Cardiac muscle cell (in vitro differentiated cells and primary cell): ENCODE results near the gene PCSK2. TPM values are rescaled to one million over a fixed set of nuclear protein-coding genes. Genes with fewer than 3 reads are reported as not detected.
A peak's percentile ranks its signal among the peaks of the same experiment; 100 is the strongest.

Source experiments
- DNase-seq, 2 donors: peaks; one replicate each; pipeline versions ENCODE4 v3.0.0 to v3.0.0-alpha.2; 2010 to 2017; ENCODE audit warnings: low read depth in 1 of 2, low spot score in 1 of 2
- H3K27ac ChIP-seq: fragments of 200-600 bp; sonication (generic); 2 replicates; pipeline ENCODE4 v1.5.1; 2016
- H3K27me3 ChIP-seq: fragments of 200-600 bp; sonication (generic); 2 replicates; pipeline ENCODE4 v1.6.0; 2016; ENCODE audit warnings: control low read depth
- H3K36me3 ChIP-seq: fragments of 200-600 bp; sonication (generic); 2 replicates; pipeline ENCODE4 v1.5.1; 2016; ENCODE audit warnings: control low read depth
- H3K4me1 ChIP-seq: fragments of 200-600 bp; sonication (generic); 2 replicates; pipeline ENCODE4 v1.8.1; 2017; ENCODE audit warnings: low read depth, mild to moderate bottlenecking, mixed run types
- H3K4me3 ChIP-seq: fragments of 200-600 bp; sonication (generic); 2 replicates; pipeline ENCODE4 v1.5.1; 2016; ENCODE audit warnings: mild to moderate bottlenecking
- H3K9me3 ChIP-seq: fragments of 200-600 bp; sonication (generic); 2 replicates; pipeline ENCODE4 v1.5.1; 2017; ENCODE audit warnings: low read depth, mild to moderate bottlenecking, control low read depth
- polyA plus RNA-seq: library from polyadenylated mRNA; unstranded; fragments of >200 nt; fragmentation: Nextera tagmentation; extraction: Ambion mirVana; gene quantifications from 2 replicates; pipeline ENCODE4 v1.2.1, GENCODE V29; 2016
- total RNA-seq: library from RNA; depleted of rRNA; stranded (reverse); fragments of >200 nt; gene quantifications from 2 replicates; pipeline ENCODE4 v1.2.3, GENCODE V29; 2016
- TF ChIP-seq, protein P1 (sequence below): IDR thresholded peaks from 2 replicates; pipeline ENCODE4 v1.5.1; 2012; ENCODE audit warnings: low read depth, mild to moderate bottlenecking, low read length

The PCSK2 gene
- total and polyA plus RNA-seq, 2 experiments from 2014 or later = 0.12 to 0.66 TPM

DNA sequence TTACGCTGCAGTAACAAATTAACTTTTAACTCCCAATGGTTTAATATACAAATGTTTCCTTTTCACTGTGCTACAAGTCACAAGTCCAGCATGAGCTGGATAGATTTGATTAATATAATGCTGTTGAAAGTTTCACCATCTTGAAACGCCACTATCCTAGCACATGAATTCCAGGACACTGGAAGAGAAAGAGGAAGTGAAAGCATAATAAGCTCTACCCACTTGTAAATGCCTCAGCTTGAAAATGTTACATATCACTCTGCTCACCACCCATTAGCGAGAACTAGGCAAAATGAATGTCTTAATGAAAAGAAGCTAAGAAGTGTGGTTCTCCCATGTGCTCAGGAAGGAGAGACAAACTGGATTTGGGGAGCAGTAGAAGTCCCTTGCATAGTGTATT is 46.9 kb downstream of the PCSK2 start:
- Histone ChIP-seq H3K36me3 (no peaks in the 10 kb centered on the region), H3K4me3 (no peak overlapping the region), H3K9me3 (no peaks in the 10 kb centered on the region), H3K4me1 (no peaks in the 10 kb centered on the region), H3K27me3 (no peaks in the 10 kb centered on the region), H3K27ac (no peak overlapping the region)
- TF ChIP-seq, protein P1, sequence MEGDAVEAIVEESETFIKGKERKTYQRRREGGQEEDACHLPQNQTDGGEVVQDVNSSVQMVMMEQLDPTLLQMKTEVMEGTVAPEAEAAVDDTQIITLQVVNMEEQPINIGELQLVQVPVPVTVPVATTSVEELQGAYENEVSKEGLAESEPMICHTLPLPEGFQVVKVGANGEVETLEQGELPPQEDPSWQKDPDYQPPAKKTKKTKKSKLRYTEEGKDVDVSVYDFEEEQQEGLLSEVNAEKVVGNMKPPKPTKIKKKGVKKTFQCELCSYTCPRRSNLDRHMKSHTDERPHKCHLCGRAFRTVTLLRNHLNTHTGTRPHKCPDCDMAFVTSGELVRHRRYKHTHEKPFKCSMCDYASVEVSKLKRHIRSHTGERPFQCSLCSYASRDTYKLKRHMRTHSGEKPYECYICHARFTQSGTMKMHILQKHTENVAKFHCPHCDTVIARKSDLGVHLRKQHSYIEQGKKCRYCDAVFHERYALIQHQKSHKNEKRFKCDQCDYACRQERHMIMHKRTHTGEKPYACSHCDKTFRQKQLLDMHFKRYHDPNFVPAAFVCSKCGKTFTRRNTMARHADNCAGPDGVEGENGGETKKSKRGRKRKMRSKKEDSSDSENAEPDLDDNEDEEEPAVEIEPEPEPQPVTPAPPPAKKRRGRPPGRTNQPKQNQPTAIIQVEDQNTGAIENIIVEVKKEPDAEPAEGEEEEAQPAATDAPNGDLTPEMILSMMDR = no peak
- no peak for DNase-seq

DNA sequence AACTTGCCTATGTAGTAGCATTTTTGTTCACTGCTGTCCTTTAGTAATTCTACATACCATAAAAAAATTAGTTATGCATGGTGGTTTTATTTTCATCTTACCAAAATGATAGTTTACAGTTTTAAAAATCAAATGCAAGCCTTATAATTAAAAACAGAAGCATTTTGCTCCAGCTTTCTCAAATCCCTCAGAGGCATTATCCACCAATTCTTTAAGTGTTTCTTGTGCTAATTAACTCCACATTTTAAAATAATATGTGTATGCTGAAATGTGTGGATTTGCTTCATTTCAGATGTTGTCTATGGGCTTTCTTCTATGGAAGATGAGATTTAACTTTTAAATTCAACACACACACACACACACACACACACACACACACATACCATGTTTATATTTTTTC is 49.3 kb downstream of the PCSK2 start:
- no peak for DNase-seq

DNA sequence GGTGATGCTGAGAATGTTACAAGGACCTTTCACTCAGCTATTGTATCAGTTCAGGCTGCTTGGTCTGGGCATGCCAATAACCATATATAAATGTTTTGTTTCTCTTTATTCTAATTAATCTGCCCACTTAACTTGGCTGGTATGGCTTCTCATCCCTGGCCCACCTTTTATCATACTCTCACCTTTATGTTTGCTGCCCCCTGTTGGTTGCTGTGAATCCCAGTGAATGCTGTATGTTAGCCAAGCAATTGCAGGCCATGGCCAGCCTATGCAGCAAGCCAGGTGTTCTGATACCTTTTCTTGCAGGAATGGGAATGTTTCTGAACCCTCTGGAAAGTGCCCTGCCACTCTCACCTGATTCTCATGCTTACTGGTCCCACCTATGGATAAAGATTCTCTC is 54.6 kb downstream of the PCSK2 start:
- Histone ChIP-seq H3K9me3 (no peaks in the 10 kb centered on the region), H3K36me3 (no peaks in the 10 kb centered on the region), H3K4me3 (no peak overlapping the region), H3K27ac (no peak overlapping the region), H3K27me3 (no peaks in the 10 kb centered on the region), H3K4me1 (no peaks in the 10 kb centered on the region)
- peak in 1 of 2 donors; percentile 67 for DNase-seq
- TF ChIP-seq, protein P1 = no peak

More for the DNA sequence above, 49.3 kb downstream of the PCSK2 start:
- Histone ChIP-seq H3K36me3 (no peaks in the 10 kb centered on the region), H3K27ac (no peak overlapping the region), H3K9me3 (no peaks in the 10 kb centered on the region), H3K4me3 (no peak overlapping the region), H3K4me1 (no peaks in the 10 kb centered on the region), H3K27me3 (no peaks in the 10 kb centered on the region)
- TF ChIP-seq, protein P1 = no peak

DNA sequence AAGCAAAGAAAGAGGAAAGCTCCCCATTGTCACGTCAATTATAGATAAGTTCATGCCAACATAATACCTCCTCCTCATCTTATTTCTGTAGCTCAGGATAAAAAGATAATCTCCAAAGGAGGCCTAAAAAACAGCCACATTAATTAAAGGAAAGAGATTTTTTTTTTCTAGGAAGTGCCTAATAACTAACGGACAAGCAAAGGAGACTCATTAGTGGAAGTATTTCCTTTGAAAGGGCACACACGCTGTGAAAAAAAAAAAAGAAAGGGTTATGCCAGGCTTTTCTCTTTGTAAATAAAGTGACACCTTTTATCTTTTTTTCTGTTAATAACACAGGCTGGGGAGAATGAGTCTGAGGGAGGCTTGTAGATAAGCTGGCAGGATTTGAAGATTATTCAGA is 55.7 kb downstream of the PCSK2 start:
- TF ChIP-seq, protein P1 = no peak
- no peak for DNase-seq
- Histone ChIP-seq H3K4me3 (no peak overlapping the region), H3K27me3 (no peaks in the 10 kb centered on the region), H3K9me3 (no peaks in the 10 kb centered on the region), H3K27ac (no peak overlapping the region), H3K36me3 (no peaks in the 10 kb centered on the region), H3K4me1 (no peaks in the 10 kb centered on the region)

DNA sequence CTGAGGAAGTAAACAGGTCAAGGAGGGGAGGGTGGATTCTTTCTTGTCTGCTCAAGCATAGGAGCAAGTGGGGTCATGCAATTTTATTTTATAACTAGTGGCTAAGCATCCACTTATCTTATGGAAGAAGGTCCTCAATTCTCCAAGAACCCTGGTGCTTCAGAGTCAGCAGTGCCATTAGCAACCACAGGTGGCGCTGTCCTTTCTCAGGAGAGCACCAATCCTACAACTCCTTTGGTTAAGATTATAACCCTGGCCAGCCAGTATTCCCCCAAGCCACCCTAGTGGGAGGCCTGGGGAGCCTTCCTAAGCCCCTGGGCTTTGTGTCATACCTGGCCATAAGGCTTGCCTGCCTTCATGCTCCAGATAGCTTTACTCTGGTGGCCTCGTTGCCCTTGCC is 60.7 kb downstream of the PCSK2 start:
- Histone ChIP-seq H3K27ac (no peak overlapping the region), H3K36me3 (no peaks in the 10 kb centered on the region), H3K4me1 (no peaks in the 10 kb centered on the region), H3K27me3 (no peaks in the 10 kb centered on the region), H3K4me3 (no peak overlapping the region), H3K9me3 (no peaks in the 10 kb centered on the region)
- TF ChIP-seq, protein P1 = no peak
- no peak for DNase-seq

DNA sequence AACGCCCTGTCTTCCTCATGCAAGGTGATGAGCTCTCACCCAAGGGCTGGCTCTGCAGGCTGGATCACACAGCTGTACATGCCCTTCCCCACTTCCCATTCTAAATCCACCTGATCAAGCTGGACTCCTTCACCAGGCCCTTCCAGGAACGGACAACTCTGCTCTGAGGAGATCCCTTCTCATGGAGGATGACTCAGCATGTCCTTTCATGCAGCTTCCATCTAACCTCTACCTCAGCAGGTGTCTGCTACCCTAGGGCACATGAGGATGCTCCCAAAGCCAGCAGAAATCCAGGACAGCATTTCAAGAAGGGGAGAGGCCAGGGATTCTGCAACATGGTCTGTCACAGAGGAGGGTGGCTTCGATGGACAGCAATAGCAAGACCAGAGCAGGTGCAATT is 61.2 kb downstream of the PCSK2 start:
- Histone ChIP-seq H3K36me3 (no peaks in the 10 kb centered on the region), H3K4me3 (no peak overlapping the region), H3K27ac (no peak overlapping the region), H3K4me1 (no peaks in the 10 kb centered on the region), H3K9me3 (no peaks in the 10 kb centered on the region), H3K27me3 (no peaks in the 10 kb centered on the region)
- TF ChIP-seq, protein P1 = no peak
- DNase-seq = no peak
